K562 (cell line): Measurements from ENCODE around the gene MPPED2. TPM values are rescaled to one million over a fixed set of nuclear protein-coding genes. Genes with fewer than 3 reads are reported as not detected.

Source experiments
- ATAC-seq: fragments of 200-7000 bp; cut with Tn5 transposase; 3 replicates; pipeline ENCODE4 v1.9.1; 2020; ENCODE audit warnings: moderate library complexity
- BruUV-seq: library from RNA; stranded (reverse); fragments of 400-500 nt; replicated peaks from 2 replicates; lab custom pipeline; 2021; lab: Mats Ljungman, UMichigan
- CTCF ChIA-PET: fragments of 300-600 bp; formaldehyde crosslinking; extraction: SDS; loops from one replicate; lab custom pipeline; 2021; ENCODE audit warnings: low intra/inter-chr PET ratio; lab: Yijun Ruan, JAX
- POLR2A ChIA-PET: fragments of 300-600, 350-650 bp; sonication (Branson Sonifier 250); formaldehyde crosslinking; extraction: SDS; loops from one replicate; lab custom pipeline; 2021; ENCODE audit warnings: antibody characterized with exemption, inconsistent platforms; lab: Yijun Ruan, JAX
- DNase-seq, 4 experiments: peaks; one replicate each; pipeline versions ENCODE4 v3.0.0 to v3.0.0-alpha.2; 2011 to 2018; ENCODE audit warnings: low spot score in 3 of 4, mixed read lengths in 3 of 4; ENCODE audit errors: extremely low read depth in 1 of 4
- FAIRE-seq: peaks from 2 replicates; lab custom pipeline; 2011; peaks lifted over from hg19 to GRCh38; lab: Jason Lieb, UNC
- H2AFZ ChIP-seq: 2 replicates; pipeline ENCODE4 v1.6.0; 2011; ENCODE audit warnings: low read depth, low read length, control low read depth, inconsistent platforms
- H3K27ac ChIP-seq: fragments of 200-600 bp; 3 replicates; pipeline ENCODE4 v1.8.0; 2011; ENCODE audit warnings: low read depth, mild to moderate bottlenecking, control low read depth, inconsistent platforms, low read length, moderate library complexity, mixed read lengths; ENCODE audit errors: extremely low read depth
- H3K27me3 ChIP-seq, 2 experiments: fragments of 300-600 bp in 1 of 2; 2 replicates in 1 of 2; 3 replicates in 1 of 2; pipeline versions ENCODE4 v1.6.0 to v1.8.0; 2011; ENCODE audit warnings: inconsistent platforms in 2 of 2, low read length in 2 of 2, mild to moderate bottlenecking in 1 of 2, mixed read lengths in 1 of 2, moderate library complexity in 1 of 2; ENCODE audit not compliant: control insufficient read depth in 2 of 2, insufficient read depth in 2 of 2
- H3K36me3 ChIP-seq: fragments of 300-600 bp; 3 replicates; pipeline ENCODE4 v1.8.0; 2011; ENCODE audit warnings: mild to moderate bottlenecking, low read length, inconsistent platforms; ENCODE audit not compliant: control insufficient read depth, insufficient read depth
- H3K4me1 ChIP-seq, 2 experiments: fragments of 200-600 bp in 1 of 2; replicated peaks in 1 of 2; 2 replicates in 1 of 2; 3 replicates in 1 of 2; pipeline versions ENCODE4 v1.5.1 to v1.8.0; 2011; ENCODE audit warnings: inconsistent platforms in 2 of 2, low read length in 2 of 2, mild to moderate bottlenecking in 1 of 2, mixed read lengths in 1 of 2, moderate library complexity in 1 of 2; ENCODE audit not compliant: control insufficient read depth in 2 of 2, insufficient read depth in 2 of 2
- H3K4me2 ChIP-seq: 2 replicates; pipeline ENCODE4 v1.6.1; 2011; ENCODE audit warnings: low read length, control low read depth, inconsistent platforms, mixed read lengths; ENCODE audit not compliant: insufficient read depth
- H3K4me3 ChIP-seq: fragments of 200-600 bp; sonication (generic), shearing (Covaris generic); 2 replicates; pipeline ENCODE4 v1.5.1; 2016; ENCODE audit warnings: control low read depth, inconsistent platforms
- H3K79me2 ChIP-seq: fragments of 200-600 bp; 3 replicates; pipeline ENCODE4 v1.8.0; 2011; ENCODE audit warnings: low read length, inconsistent platforms; ENCODE audit not compliant: control insufficient read depth, insufficient read depth
- H3K9ac ChIP-seq, 2 experiments: 2 replicates each; pipeline versions ENCODE4 v1.6.0 to v1.6.1; 2011; ENCODE audit warnings: low read depth in 2 of 2, low read length in 2 of 2, control low read depth in 1 of 2, inconsistent platforms in 1 of 2, mild to moderate bottlenecking in 1 of 2, mixed read lengths in 1 of 2; ENCODE audit not compliant: insufficient read depth in 1 of 2
- H3K9me1 ChIP-seq: one replicate; pipeline ENCODE4 v1.6.0; 2011; ENCODE audit warnings: inconsistent platforms, mild to moderate bottlenecking, low read length, moderate library complexity; ENCODE audit not compliant: control insufficient read depth, insufficient read depth
- H3K9me3 ChIP-seq: replicated peaks from 2 replicates; pipeline ENCODE4 v1.5.1; 2011; ENCODE audit warnings: low read depth, low read length, inconsistent platforms; ENCODE audit not compliant: control insufficient read depth, insufficient read depth
- H4K20me1 ChIP-seq: replicated peaks from 2 replicates; pipeline ENCODE4 v1.6.1; 2011; ENCODE audit warnings: low read length, inconsistent platforms, mixed read lengths; ENCODE audit not compliant: control insufficient read depth, insufficient read depth
- ATF2 ChIP-seq: sonication (generic); formaldehyde crosslinking; IDR thresholded peaks from 2 replicates; pipeline ENCODE4 v1.8.1; 2022; ENCODE audit warnings: missing genetic modification reagents
- BCLAF1 ChIP-seq, 2 experiments: fragments of 450-650 bp in 1 of 2; IDR thresholded peaks; 2 replicates each; pipeline ENCODE4 v1.6.1; 2011 to 2017; ENCODE audit warnings: low read depth in 2 of 2, antibody characterized with exemption in 1 of 2, borderline replicate concordance in 1 of 2, low read length in 1 of 2, mild to moderate bottlenecking in 1 of 2, mixed read lengths in 1 of 2; ENCODE audit not compliant: control insufficient read depth in 1 of 2
- HEY1 ChIP-seq: fragments of 250-450 bp; sonication (Bioruptor Pico); IDR thresholded peaks from 2 replicates; pipeline ENCODE4 v1.5.0; 2020; ENCODE audit warnings: mild to moderate bottlenecking, moderate library complexity, borderline replicate concordance
- MLX ChIP-seq, 2 experiments: fragments of 450-650 bp in 1 of 2; sonication (generic) in 1 of 2; formaldehyde crosslinking; conservative IDR thresholded peaks; 2 replicates each; pipeline versions ENCODE4 v1.4.0 to v1.8.1; 2020 to 2022; ENCODE audit warnings: mild to moderate bottlenecking in 1 of 2, missing genetic modification reagents in 1 of 2
- SREBF2 ChIP-seq: sonication (generic); formaldehyde crosslinking; IDR thresholded peaks from 2 replicates; pipeline ENCODE4 v1.4.0; 2020; ENCODE audit warnings: mild to moderate bottlenecking, missing genetic modification reagents
- TCF7L2 ChIP-seq: fragments of 150-350 bp; IDR thresholded peaks from 2 replicates; pipeline ENCODE4 v1.6.1; 2016; ENCODE audit warnings: low read depth, mild to moderate bottlenecking, low read length, moderate library complexity
- THAP7 ChIP-seq: fragments of 250-450 bp; sonication (Bioruptor Pico); IDR thresholded peaks from 2 replicates; pipeline ENCODE4 v1.5.0; 2021
- WGBS: fragments of 100-300 bp; shearing (Covaris generic); methylation state at CpG from one replicate; pipeline ENCODE4 v1.1.6; 2016; ENCODE audit warnings: low coverage, mixed read lengths; ENCODE audit not compliant: insufficient coverage; ENCODE audit errors: missing lambda C conversion rate; 5-methylcytosine and 5-hydroxymethylcytosine counted together
- in situ Hi-C: fragments of 300-500 bp; cut with MboI; formaldehyde crosslinking; loops from 4 replicates; pipeline ENCODE4 v1.15.0; 2018; ENCODE audit warnings: inconsistent platforms, mixed read lengths
- intact Hi-C: fragments of 100-400 bp; cut with micrococcal nuclease; formaldehyde crosslinking; loops from 2 replicates; pipeline ENCODE4 v1.14.2; 2022
- polyA plus RNA-seq, 8 experiments: library from polyadenylated mRNA; depleted of rRNA in 4 of 8; stranded (reverse) in 5 of 8; unstranded in 3 of 8; fragments of >200 nt; fragmentation: Nextera tagmentation in 2 of 8; fragmentation: Illumina TruSeq in 1 of 8; extraction: Ambion mirVana in 2 of 8; extraction: Trizol in 1 of 8; gene quantifications; 2 replicates each; pipeline versions ENCODE4 v1.2.1 to v1.2.3, GENCODE V29; 2011 to 2014; ENCODE audit warnings: inconsistent platforms in 1 of 8, missing spikeins in 1 of 8
- total RNA-seq, 7 experiments: library from RNA; depleted of rRNA in 6 of 7; stranded (reverse); fragments of >200 nt in 6 of 7; fragmentation: Illumina TruSeq in 2 of 7; extraction: Trizol in 2 of 7; gene quantifications; 2 replicates each; pipeline versions ENCODE4 v1.2.1 to v1.2.3, GENCODE V29; 2011 to 2021; ENCODE audit warnings: low replicate concordance in 1 of 7

The MPPED2 gene
- total and polyA plus RNA-seq, 9 of the 15 experiments (the other 6 are each of a cell fraction or from before 2014, with no cell fraction given), result not detected

GRCh38 chr11:30580573-30580972 lies 5.6 kb downstream of the MPPED2 start:
- 3% methylated on average over 4 of the region's 4 CpGs for whole genome bisulfite sequencing
- Histone ChIP-seq H3K9me3 (no peaks in the 10 kb centered on the region), H4K20me1 (no peaks in the 10 kb centered on the region), H3K4me1 (no peaks in the 10 kb centered on the region), H3K9me1 (no peaks in the 10 kb centered on the region), H3K36me3 (no peaks in the 10 kb centered on the region), H2AFZ (no peak overlapping the region), H3K4me3 (no peak overlapping the region), H3K9ac (no peak overlapping the region), H3K27me3 (no peaks in the 10 kb centered on the region), H3K79me2 (no peaks in the 10 kb centered on the region), H3K4me2 (no peak overlapping the region), H3K27ac (no peak overlapping the region)
- no TSS peak for BruUV-seq
- no peak for DNase-seq
- CTCF ChIA-PET, result no interaction called here
- intact Hi-C loops, result no loop called here
- POLR2A ChIA-PET, result interaction anchor here (1.3 kb wide), 1 partner anchor 14 kb away, joined by 3 read pairs; no protein-coding TSS in a partner anchor
- no peak for TF ChIP-seq TCF7L2
- ATAC-seq, result no peak
- no peak for FAIRE-seq
- in situ Hi-C loops, result no loop called here

- H3K27ac ChIP-seq, result no peak overlapping the region
- CTCF ChIA-PET, result no interaction called here
- no peak for FAIRE-seq
- in situ Hi-C loops (no loop called here), intact Hi-C loops (no loop called here)
- H3K4me2 ChIP-seq, result no peak overlapping the region
- no peaks in the 10 kb centered on the region for H3K36me3 ChIP-seq
- no peaks in the 10 kb centered on the region for H3K79me2 ChIP-seq
- H3K4me1 ChIP-seq, result no peaks in the 10 kb centered on the region
- H4K20me1 ChIP-seq, result no peaks in the 10 kb centered on the region
- H3K9me3 ChIP-seq, result no peaks in the 10 kb centered on the region
- ATAC-seq, result no peak
- no TSS peak for BruUV-seq
- no peak overlapping the region for H2AFZ ChIP-seq
- WGBS, result 0% methylated on average over 3 of the region's 3 CpGs
- no peak for DNase-seq
- no peak overlapping the region for H3K9ac ChIP-seq
- no peaks in the 10 kb centered on the region for H3K9me1 ChIP-seq
- POLR2A ChIA-PET, result interaction anchor here (1.3 kb wide), 1 partner anchor 13 kb away, joined by 3 read pairs; no protein-coding TSS in a partner anchor
- H3K4me3 ChIP-seq, result no peak overlapping the region
- H3K27me3 ChIP-seq, result no peaks in the 10 kb centered on the region
- TF ChIP-seq HEY1 (CRISPR knock-in tag), result no peak
- no peak for TF ChIP-seq BCLAF1 (IDR thresholded peaks at IDR 0.05; ENCODE audit: borderline replicate concordance in 1 of 2, control insufficient read depth in 1 of 2, low read depth in 2 of 2, low read length in 1 of 2)
- no peak for TF ChIP-seq THAP7
- TF ChIP-seq ATF2, result no peak
- no peak for TF ChIP-seq SREBF2 (CRISPR knock-in tag)
- TF ChIP-seq MLX (CRISPR knock-in tag; conservative IDR thresholded peaks at IDR 0.05), result no peak
Measured at GRCh38 chr11:30579415-30580175, 6.6 kb downstream of the MPPED2 start.
